GM12873 (cell line): ENCODE data around the gene PHACTR3.

ENCODE experiments used
- TF ChIP-seq, protein P1 (sequence below): IDR thresholded peaks from 2 replicates; pipeline ENCODE4 v1.5.1; 2012; ENCODE audit warnings: low read depth, mild to moderate bottlenecking, moderate library complexity, low read length, control low read depth; ENCODE audit not compliant: insufficient read depth; ENCODE audit errors: missing control alignments

Gene PHACTR3

DNA sequence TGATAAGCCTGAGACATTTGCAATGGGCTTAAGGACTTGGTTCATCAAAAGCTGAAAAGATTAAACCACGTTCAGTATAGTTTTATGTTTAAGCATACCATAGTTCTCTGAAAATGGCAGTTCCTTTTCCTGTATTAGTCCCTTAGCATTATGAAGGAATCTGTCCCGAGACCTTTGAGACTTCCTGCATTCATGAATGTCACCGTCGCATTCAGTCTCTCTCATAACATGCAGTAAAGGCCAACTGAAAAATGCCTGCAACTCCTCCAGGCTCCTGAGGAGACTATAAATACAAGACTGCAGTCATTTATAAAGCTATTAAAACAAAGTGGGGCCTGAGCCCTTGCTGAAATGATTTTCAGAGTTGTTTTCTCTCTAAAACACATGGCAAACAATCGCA, 200.0 kb downstream of the PHACTR3 start:
- TF ChIP-seq, protein P1, sequence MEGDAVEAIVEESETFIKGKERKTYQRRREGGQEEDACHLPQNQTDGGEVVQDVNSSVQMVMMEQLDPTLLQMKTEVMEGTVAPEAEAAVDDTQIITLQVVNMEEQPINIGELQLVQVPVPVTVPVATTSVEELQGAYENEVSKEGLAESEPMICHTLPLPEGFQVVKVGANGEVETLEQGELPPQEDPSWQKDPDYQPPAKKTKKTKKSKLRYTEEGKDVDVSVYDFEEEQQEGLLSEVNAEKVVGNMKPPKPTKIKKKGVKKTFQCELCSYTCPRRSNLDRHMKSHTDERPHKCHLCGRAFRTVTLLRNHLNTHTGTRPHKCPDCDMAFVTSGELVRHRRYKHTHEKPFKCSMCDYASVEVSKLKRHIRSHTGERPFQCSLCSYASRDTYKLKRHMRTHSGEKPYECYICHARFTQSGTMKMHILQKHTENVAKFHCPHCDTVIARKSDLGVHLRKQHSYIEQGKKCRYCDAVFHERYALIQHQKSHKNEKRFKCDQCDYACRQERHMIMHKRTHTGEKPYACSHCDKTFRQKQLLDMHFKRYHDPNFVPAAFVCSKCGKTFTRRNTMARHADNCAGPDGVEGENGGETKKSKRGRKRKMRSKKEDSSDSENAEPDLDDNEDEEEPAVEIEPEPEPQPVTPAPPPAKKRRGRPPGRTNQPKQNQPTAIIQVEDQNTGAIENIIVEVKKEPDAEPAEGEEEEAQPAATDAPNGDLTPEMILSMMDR, result no peak

DNA sequence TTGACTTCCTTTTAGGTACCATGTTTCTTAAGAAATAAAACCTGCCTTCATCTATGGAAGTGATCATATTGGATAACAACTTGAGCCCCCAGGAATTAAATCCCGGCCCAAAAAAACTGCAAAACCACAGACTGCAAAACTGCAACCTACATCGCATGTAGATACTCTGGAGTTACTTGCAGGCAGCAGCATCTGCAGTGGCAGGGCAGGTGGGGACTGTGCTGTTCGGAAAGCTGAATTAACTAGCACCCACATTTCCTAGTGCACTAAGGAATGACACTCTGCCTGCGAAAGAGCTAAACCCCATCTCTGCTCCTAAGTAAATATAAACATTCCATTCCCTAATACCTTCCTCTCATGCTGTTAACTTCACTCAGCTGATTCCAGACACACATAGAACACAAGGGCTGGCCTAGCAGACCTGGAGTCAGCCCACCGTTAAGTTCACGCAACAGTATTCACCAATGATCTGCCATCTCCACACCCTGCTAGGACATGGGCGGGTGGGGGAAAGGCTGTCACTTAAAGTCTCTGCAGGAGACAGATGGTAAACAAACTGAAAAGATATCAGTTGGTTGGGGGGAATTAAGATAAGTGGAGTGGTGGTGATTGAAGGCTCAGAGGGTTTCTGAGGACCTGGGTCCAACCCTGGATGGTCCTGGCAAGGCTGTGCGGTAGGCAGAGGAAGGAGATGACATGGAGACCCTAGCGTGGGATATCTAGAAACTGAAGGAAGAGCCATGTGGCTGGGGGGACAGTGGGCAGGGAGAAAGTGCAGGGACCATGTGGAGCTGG, 200.7 kb downstream of the PHACTR3 start:
- TF ChIP-seq, protein P1, result no peak

DNA sequence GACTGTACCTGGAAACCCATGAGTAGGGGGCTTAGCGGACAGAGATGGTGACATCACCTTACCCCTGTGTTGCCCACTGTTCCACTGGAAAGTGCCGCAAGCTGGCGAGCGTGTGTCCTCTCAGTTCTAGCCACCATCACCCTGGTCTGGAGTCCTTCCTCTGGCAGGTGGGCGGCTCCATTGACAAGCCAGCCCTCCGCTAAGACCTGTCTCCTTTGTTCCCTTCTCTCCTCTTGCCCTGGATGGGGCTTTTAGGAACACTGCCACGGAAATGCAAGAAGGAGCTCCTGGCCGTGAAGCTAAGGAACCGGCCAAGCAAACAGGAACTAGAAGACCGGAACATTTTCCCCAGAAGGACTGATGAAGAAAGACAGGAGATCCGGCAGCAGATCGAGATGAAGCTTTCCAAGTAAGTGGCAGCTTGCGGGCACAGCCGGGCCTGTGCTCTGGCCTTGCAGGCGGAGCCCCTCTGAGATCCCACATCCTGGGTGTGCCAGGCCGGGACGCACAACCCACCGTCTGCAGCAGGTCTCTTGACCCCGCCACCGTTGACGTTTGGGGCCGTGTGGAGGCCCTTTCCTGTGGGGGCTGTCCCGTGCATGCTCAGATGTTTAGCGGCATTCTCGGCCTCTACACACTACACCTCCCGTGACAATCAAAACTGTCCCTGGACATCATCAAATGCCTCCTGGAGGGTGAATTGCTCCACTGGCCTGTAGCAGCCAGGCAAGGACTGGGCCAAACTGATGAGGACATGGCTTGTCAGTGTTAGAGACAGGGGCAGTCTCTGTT, 201.6 kb downstream of the PHACTR3 start:
- TF ChIP-seq, protein P1, result no peak

DNA sequence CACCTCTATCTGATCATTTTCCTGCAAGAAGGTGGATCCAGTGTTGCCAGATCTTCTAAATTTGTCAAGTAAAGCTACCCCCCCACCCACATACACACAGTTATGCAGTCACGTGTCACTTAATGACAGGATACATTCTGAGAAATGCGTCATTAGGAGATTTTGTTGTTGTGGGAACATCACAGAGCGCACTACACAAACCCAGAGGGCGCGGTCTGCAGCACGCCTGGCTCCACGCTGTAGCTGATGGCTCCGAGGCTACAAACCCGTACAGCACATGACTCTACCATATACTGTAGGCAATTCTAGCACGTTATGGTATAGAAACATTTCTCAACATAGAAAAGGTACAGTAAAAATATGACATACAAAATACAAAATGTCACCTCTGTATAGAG, 202.2 kb downstream of the PHACTR3 start:
- TF ChIP-seq, protein P1, result no peak

DNA sequence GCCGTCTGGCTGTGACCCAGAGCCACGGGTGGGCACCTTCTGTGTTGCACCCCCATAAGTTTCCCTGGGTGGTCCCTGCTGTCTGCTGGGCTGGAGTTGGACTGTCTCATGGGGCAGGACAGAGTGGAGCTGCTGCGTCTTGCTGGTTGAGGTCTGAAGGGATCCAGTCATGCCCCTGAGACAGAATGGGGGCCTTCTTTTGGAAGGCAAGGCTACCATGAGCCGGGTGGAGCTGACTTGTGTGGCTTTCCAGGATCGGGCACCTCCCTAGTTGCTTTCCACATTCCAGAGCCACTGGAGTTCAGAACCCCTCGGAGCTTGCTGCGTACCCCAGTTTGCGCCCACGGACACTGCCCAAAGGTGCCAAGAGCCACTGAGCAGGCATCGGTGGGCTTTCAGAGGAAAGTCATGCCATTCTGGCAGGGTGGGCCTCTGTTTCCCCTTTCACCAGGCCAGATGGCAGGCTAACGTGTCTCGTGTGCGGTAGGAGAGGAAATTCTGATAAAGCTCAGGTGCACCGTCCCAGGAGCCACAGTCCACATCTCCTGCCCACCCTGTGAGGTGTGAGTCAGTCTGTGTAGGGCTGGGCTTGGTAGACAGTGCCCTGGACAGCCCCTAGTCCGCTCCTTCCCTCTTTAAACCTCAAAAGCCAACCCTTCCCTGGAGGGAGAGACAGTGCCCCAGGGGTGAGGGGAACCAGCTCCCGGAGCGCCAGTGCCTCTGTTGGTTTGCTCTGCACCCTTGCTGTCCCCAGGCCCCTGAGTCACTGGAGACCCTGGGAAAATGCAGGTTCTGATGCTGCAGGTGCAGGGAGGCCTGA, 203.8 kb downstream of the PHACTR3 start:
- TF ChIP-seq, protein P1, result no peak

DNA sequence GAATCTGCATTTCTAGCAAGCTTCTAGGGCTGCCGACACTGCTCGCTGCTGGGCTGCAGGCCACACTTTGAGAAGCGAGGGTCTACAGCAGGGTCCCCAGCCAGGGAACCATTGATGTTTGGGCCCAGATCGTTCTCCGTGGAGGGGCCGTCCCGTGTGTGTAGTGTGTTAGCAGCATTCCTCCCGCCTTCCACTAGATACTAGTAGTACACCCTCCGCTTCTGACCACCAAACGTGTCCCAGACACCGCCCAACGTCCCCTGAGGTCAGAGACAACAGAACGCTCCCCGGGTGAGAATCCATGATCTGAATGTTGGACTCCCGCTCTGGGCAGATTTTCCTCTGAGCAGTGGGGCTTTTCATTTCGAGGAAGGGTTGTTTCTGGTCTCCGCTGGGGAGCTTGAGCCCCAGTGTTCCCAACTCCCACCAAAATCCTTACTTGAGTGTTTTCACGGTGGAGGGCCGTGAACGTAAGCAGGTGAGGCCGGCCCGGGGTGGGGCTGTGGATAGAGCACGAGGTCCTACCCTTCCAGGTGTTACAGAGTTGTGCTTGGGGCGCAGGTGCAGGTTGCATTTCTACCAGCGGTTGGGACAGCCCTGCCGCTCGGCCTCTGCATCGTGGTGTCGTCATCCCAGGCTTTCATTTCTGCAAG, 204.5 kb downstream of the PHACTR3 start:
- TF ChIP-seq, protein P1, result no peak
